GM21360 (cell line): ENCODE data around the gene DNLZ.

ENCODE experiments used
- ATAC-seq: cut with Tn5 transposase; IDR thresholded peaks from one replicate; pipeline ENCODE4 v1.9.1; 2021; ENCODE audit warnings: mild to moderate bottlenecking, moderate library complexity; ENCODE audit not compliant: unreplicated experiment

The DNLZ gene

DNA sequence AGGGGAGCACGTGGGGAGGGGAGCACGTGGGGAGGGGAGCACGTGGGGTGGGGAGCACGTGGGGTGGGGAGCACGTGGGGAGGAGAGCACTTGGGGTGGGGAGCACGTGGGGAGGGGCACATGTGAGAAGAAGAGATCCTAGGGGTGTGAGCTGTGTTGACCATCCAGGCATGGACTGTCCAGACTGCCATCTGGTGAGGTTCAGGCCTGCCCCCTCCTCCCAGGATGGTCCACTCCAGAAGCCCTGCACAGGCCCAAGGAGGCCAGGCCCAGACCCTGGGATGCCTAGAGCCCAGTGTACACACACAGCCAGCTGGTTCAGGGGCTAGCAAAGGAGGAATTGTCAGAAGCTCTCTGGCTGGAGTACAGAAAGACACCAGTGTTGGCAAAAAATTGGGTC is 34.1 kb upstream of the DNLZ start:
- no peak for ATAC-seq

DNA sequence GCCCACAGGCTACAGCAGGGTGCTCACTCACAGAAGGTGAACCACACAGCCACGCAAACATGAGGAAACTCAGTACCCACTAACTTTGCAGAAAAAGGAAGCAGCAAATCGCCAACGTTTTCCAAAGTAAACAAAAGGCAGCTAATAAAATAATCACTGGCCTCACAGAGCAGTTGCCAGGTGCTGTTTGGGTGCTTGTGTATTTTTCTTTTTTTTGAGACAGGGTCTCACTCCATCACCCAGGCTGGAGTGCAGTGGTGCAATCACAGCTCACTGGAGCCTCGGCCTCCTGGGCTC is 32.6 kb upstream of the DNLZ start:
- no peak for ATAC-seq

DNA sequence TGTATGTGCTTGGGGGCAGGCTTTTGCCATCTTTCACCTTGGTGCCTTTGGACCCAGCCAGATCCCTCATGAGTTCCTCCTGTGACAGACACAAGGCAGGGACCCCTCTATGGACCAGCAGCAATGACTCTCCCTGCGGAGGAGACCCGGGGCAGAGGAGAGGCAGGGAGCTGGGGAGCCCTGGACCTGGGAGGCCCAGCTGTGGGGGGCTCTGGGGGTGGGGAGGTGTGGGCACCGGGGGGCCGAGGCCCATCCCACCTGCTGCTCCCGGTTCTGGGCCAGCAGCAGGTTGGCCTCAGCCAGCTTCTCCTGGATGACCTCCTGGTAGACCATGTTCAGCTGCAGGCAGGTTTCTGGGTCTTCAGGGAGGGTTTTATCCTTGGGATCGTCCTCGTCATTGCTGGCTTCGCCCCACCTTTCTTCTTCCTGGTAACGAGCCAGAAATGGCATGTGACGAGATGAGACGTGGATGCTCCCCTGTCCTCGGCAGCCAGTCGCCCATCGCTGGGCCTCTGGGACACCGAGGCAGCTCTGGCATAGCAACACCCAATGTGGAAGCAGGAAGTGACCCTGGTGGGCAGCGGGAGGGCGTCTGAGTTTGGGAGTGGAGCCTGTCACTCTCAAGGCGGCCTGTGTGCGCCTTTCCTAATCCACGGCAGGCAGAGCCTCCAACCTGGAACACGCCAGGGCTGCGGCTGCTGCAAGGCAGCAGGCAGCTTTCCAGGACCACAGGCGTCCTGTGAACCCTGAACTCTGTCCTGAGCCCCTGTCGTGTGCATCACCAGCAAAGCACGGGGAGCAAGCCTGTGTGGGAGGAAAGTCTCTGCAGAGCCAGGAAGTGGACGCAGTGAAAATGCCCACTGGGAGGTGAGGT is 32.0 kb upstream of the DNLZ start:
- no peak for ATAC-seq

DNA sequence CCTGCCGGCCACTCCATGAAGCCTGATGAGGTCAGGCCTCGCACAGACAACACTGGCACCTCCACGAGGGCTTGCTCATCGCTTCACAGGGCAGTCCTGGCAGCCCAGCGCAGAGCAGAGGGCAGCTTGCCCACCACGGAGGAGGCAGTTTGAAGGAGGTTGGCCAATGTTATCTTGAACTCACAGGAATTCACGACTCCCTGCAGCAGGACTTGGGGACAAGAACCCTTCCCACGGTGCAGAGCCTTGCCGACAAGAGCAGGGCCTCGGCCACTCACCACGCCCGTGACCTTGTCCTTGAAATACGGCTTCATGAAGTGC is 31.4 kb upstream of the DNLZ start:
- ATAC-seq, result no peak

DNA sequence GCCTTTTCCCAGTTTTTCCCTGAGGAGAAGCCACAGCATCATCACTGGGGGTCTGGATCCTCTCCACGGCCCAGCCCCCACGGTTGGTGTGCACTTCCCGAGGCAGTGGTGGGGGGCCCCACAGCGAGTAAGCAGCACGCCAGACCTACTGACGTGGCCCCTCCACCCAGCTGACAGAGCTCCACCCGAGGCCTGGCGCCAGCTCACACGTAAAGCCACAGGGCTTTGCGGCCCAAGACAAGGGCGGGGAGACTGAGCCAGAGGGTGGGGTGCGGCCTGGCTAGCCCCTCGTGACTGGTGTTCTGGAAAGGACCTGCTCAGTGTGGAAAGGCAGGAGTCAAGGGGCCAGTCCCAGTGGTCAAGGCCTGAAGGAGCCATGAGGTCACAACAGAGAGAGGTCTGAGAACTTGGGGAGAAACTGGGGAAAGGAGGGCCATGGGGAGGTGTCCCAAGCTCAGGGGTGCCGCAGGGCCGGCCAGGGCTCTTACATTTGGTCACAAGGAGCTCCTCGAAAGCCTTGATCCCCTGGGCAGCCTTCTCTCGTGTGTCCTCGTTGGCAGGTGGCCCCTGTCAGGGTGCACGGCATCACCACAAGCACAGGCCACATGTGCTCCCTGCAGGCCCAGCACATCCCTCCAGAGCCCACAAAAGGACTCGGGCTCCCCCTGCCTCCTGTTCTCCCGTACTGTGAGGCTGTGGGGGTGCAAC is 30.9 kb upstream of the DNLZ start:
- no peak for ATAC-seq

DNA sequence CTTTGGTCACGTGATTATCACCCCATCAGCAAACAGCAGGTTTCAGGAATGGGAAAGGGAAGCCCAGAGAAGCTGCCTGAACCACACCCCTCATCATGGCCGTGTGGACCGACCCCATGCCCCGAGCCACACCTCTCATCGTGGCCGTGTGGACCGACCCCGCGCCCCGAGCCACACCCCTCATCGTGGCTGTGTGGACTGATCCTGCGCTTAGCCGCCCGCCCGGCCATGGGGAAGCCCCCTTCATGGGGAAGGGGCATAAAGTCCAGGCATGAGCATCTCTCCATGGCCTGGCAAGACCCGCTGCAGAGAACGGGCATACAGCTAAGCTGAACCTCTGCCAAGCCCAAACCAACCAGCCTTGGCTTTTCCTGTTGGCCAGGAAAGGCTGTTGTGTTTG is 30.0 kb upstream of the DNLZ start:
- no peak for ATAC-seq

DNA sequence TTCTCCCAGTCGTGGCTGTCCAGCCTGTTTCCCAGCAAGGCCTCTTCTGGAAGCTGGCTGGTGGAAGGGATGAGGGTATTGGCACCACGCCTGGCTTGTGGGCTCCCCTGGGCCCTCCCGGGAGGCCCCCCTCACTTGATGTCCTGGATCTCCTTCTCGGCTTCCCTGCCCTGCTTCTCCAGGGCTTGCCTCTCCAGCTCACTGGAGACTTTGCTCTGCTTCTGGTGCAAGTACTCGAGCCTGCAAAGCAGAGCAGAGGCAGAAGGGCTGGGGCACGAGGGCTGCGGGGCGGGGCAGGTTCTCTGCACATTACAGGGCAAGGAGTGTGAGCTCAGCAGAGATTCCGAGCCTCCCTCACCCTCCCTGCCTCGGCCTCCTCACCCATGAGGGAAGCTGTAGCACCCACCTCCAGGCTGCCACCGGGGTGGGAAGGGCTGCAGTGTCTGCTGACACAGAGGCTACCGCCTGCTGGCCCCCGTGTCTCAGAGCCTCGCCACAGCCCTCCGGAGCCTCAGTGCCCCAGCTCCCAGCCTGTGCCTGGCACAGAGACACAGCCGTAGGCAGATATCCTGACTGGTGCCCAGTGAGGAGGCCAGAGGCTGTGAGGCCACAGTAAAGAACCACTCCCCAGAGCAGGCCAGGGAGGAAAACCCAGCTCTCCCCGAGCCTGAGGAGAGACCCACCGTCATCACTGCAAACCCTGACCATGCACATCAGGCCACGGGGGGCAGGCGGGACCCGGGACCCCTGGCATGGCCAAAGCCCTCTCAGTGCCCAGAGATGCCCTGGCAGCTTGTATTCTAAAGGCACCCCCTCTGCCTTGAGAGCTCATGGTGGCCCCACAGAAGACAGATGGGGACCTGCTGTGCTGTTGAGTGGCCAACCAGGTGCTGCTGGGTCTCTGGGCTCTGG is 29.2 kb upstream of the DNLZ start:
- no peak for ATAC-seq

DNA sequence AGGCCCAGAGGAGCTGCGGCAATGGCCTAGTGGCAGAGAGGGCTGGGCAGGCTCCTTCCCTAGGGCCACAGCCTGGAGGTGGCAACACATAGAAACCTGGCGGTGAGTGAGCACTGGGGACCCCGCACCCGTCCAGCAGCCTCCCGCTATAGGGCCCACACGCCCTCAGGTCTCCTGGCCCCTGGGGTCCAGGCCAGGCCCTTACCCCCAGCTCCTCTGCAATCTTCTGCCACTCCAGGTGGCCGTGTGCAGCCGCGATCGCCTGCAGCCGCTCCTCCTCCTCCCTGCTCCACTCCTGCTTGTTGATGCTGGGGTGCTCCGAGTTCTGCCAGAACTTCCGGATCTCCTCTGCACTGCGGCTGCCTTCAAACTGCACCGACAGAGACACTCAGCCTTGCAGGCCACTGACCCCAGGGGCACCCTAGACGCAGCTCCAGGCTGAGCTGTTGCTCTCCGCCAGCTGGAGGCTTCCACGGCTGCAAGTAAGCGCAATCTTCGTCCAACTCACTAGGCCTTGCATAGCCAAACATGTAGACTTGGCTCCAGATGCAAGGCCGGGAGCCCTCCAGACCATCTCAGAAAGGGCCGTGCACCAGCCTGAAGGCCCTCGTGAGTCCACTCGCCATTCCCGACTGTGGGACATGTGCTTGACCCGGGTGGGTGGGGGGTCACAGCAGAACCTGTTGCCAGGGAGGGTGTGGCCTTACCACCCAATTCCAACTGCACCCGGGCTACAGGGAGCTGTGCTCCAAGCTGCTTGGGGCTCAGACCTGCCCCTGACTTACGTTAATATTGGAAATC is 28.4 kb upstream of the DNLZ start:
- ATAC-seq, result no peak

DNA sequence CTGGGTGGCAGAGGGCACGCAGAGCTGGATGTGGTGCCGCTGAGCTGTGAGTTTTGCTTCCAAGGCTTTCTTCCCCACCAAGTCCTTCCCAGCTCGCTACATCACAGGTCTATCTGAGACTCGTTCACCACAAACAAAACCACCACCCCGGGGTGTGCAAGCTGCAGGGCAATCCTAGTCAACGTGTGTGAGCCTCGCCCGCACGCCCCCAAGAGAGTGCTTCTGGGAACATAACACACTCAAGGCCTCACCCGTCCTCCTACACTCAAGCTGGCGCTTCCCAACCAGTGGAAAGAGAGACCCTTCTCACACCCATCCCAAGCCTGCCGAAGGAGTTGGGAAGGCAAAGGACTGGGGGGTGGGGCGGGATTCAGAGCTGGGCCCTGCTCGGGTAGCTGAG is 25.9 kb upstream of the DNLZ start:
- no peak for ATAC-seq

DNA sequence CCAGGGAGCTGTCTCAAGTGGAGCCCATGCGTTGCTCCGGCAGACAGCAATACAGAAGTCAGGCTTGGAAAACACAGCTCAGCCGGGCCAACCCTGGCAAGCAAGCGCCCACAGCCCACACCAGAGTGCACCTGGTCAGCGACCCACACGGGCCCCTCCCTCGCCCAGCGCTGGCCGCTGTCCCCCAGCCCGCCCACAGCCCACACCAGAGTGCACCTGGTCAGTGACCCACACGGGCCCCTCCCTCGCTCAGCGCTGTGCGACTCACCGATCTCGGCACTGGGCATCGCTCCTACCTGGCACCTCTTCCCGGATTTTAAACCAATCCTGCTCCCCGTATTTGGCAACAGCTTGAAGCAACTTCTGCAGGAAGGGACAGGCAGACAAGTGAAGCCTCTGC is 23.7 kb upstream of the DNLZ start:
- no peak for ATAC-seq

DNA sequence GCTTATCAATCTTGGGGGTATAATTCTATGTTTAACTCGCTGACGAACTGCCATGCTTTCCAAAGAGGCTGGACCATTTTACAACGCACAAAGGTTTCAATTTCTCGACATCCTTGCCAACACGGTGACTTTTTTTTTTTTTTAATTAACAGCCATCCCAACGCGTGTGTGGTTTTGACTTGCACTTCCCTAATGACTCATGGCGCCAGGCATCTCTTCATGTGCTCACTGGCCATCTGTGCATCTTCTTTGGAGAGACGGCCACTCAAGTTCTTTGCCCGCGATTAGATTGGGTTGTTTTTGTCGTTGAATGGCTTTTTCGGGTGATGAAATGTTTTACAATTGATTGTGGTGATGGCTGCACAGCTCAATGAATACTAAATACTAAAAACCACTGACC is 22.5 kb upstream of the DNLZ start:
- no peak for ATAC-seq

DNA sequence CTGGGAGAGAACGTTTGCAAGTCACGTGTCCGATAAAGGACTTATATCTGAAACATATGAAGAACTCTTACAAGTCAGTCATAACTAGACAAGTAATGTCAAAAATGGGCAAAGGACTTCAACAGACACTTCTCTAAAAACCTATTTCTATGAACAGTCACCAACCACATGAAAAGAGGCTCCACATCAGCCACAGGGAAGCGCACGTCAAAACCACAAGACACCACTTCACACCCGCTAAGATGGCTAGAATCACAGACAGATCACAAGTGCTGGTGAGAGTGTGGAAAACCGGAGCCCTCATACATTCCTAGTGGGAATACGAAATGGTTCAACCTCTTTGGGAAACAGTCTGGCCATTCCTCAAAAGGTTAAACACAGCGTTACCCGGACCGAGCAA is 21.5 kb upstream of the DNLZ start:
- ATAC-seq, result no peak

DNA sequence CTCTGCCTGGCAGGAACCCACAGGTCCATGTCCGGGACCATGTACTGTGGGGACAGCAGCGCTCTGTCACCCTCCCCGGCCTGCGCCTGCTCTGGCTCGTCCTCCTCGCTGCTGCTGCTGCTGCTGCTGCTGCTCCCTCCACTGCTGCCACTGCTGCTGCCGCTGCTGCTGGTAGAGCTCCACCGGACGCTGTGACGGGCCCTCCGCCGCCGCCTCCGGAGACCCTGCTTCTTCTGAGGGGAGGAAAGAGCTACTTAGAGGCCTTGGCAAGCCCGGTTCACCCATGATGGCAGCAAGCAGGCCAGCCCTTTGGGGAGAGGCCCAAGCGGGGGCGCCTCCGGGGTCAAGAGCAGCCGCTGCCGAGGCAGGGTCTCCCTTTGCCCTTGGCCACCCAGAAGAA is 19.9 kb upstream of the DNLZ start:
- ATAC-seq, result no peak

DNA sequence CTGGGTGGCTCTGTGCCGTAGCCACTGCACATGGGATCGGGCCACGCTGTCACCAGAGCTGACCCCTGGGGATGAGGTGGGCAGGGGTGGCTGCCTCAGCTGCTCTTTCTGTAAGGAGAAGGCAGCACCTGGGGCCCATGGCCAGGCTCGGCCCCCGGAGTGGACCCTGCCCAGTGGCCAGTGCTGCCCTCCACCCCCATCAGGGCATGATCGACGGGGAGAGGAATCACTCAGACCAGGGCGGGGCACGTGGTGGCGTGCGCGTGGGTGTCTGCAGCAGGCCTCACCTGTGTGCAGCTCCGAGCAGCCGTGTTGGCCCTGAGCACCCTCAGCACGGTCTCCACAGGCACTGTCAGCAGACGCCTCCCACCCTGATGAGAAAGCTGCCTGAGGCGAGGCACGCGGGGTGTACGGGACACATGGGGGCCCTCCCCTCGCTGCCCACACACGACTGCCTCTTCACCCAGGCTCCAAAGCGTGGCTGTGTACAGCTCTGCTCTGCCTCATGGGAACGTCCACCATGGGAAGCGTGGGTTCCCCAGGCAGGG is 18.5 kb upstream of the DNLZ start:
- no peak for ATAC-seq

DNA sequence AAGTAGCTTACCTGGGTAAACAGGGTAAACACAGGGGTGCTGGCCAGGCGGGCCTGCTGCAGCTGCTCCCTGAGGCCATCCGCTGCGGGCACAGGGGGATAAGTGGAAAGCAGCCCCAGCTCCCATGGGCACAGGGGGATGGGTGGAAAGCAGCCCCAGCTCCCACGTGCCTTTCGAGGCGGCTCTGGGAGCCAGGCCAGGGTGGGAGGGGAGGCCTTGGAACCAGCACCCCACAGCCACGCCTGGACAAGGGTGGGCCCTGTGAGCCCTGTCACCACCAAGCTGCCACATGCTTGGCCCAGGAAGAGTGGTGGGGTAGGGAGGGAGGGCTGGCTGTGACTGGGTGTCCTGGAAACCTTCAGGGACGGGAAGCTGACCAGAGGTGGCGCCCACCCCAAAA is 17.8 kb upstream of the DNLZ start:
- no peak for ATAC-seq

DNA sequence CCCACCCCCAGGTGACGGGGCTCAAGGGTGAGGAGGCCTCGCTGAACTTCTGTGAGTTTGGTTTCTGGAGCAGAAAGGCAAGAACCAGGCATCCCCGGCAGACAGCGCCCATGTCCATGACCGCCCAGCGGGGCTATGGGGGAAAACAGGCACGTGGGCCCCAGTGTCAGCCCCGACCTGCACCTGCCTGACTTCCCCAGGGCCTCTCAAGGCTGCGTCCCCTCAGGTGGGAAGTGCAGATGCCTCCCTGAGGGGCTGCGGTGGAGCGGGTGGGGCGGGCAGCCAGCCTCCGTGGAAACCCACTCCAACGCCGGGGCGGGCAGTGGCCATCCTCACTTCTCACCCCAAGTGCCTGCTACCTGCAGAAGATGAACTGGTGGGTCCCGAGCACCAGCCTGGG is 16.8 kb upstream of the DNLZ start:
- no peak for ATAC-seq

DNA sequence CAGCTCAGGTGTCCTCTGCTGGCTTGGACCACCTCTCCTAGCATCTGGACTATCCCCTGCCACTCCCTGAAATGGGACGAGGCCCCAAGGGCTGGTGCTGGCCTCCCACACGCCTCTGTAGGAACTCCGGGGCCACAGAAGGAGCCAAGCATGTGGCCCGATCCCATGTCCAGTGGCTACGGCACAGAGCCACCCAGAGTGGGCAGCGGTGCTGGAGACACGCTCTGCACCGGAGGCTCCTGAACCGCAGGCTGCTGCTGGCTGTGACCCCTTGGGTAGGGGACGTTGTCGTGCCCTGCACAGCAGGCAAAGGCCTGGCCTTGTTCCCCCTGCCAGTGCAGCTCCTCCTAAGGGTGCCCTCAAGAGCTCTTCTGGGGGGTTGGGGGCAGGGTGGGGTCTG is 16.3 kb upstream of the DNLZ start:
- no peak for ATAC-seq

DNA sequence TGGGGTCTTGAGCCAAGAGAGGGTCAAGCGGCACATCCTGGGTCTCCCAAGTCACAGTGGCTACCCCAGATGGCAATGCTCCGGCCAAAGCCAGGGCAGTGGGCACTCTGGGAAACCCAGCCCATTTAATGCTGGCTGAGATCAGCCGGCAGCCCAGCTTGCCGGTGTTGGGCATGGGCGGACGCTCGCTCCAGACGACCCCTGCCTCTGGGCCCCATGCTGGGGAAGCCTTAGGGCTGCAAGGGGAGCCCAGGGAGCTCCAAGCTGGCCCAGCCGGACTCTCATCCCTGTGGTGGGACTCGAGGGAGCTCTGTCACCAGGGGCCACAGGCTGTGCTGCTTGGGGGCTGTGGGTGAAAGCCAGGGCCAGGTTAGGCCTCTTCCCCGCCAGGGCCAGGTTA is 15.9 kb upstream of the DNLZ start:
- no peak for ATAC-seq

DNA sequence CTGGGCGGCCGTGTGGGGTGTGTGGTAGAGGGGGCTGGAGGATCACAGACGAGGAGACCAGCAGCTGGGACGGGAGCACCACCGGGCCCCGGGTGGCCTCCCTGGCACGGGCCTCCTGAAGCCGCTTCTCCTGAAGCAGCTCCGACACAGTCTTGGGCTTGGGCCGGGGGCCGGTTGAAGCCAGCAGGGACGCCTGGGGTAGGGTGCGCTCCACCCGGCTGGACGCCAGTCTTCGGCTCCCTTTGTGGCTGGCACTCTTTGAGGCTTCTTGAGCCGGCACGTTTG is 15.4 kb upstream of the DNLZ start:
- ATAC-seq, result no peak

DNA sequence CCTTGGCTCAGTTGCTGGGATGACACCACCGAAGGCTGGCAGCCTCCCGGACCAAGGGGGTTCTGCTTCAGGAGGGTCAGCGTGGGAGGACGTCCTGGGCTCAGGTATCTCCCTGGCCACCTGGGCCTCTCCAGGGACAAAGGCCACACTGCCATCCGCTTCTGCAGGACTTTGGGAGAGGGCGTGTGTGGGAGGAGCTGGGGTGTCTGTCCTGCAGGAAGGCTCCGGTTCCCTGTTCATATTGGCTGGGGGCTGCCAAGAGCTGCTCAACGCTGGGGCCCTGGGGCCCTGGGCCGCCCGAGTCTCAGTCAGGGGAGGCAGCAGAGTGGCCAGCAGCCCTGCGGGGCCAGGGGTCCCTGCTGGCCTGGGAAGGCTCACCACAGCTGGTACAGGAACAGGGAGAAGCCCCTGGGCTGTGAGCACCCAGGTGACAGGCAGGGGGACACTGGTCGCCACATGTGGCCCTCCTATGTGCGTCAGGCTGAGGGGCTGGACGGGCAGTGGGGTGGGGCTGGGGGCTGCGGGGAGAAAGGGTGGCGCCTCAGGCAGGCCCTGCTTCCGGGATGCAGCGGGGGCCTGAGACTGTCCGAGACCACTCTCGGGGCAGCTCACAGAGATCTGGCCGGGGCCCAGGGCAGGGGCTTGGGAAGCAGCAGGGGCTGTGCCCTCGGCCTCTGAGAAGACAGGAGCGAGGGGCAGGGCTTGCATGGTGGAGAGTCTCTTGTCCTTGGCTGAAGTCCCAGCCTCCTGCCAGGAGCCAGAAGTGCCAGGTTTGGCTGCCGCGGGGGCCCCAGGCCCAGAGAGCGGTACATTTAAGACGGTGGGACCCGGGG is 14.8 kb upstream of the DNLZ start:
- ATAC-seq, result no peak
